Stomach (tissue), 9 donors: ENCODE measurements around the gene NELL1. TPM values are rescaled to one million over a fixed set of nuclear protein-coding genes. Genes with fewer than 3 reads are reported as not detected.

Experiments
- DNase-seq, 2 donors: peaks; one replicate each; pipeline versions ENCODE4 v3.0.0 to v3.0.0-alpha.2; 2013 to 2019
- H3K27ac ChIP-seq, 5 donors: fragments of 200-600 bp in 4 of 5; sonication (generic) in 4 of 5; one replicate each; pipeline ENCODE4 v1.5.1; 2013 to 2019; ENCODE audit warnings: mild to moderate bottlenecking in 1 of 5, moderate library complexity in 1 of 5
- H3K27me3 ChIP-seq, 3 donors: fragments of 200-600 bp; sonication (generic); one replicate each; pipeline ENCODE4 v1.5.1; 2017 to 2019; ENCODE audit warnings: mixed run types in 1 of 3
- H3K36me3 ChIP-seq, 4 donors: fragments of 200-600 bp; sonication (generic); 1 replicate in 3 of 4; 2 replicates in 1 of 4; pipeline ENCODE4 v1.5.1; 2016 to 2019
- H3K4me1 ChIP-seq, 4 donors: fragments of 200-600 bp; sonication (generic); one replicate each; pipeline ENCODE4 v1.5.1; 2016 to 2019
- H3K4me3 ChIP-seq, 4 donors: fragments of 200-600 bp; sonication (generic) in 3 of 4; one replicate each; pipeline ENCODE4 v1.5.1; 2016 to 2019; ENCODE audit warnings: mild to moderate bottlenecking in 1 of 4
- H3K9me3 ChIP-seq, 4 donors: fragments of 200-600 bp; sonication (generic); one replicate each; pipeline ENCODE4 v1.5.1; 2016 to 2019
- CTCF ChIP-seq, 7 experiments: fragments of 450-650 bp in 4 of 7; fragments of 200-600 bp in 3 of 7; sonication (generic) in 3 of 7; IDR thresholded peaks; one replicate each; pipeline ENCODE4 v1.5.1; 2016 to 2019; ENCODE audit warnings: antibody characterized with exemption in 7 of 7, control low read depth in 2 of 7, mild to moderate bottlenecking in 1 of 7
- EP300 ChIP-seq: sonication (generic); formaldehyde crosslinking; IDR thresholded peaks from one replicate; pipeline ENCODE4 v1.6.1; 2017; ENCODE audit warnings: antibody characterized with exemption
- POLR2A ChIP-seq, 4 donors: fragments of 450-650 bp; IDR thresholded peaks; one replicate each; pipeline ENCODE4 v1.6.1; 2016; ENCODE audit warnings: antibody characterized with exemption in 4 of 4, control low read depth in 2 of 4, mild to moderate bottlenecking in 1 of 4, moderate library complexity in 1 of 4
- POLR2AphosphoS5 ChIP-seq, 3 donors: sonication (generic); formaldehyde crosslinking; IDR thresholded peaks; one replicate each; pipeline ENCODE4 v1.6.1; 2016; ENCODE audit warnings: antibody characterized with exemption in 3 of 3
- WGBS, 5 donors: extraction: QIAGEN DNeasy Blood & Tissue Kit in 3 of 5; methylation state at CpG; one replicate each; pipeline versions ENCODE4 v1.1.5 to v1.1.7; 2013 to 2018; 5-methylcytosine and 5-hydroxymethylcytosine counted together
- intact Hi-C: fragments of 100-400 bp; cut with DNase I; formaldehyde crosslinking; loops from one replicate; pipeline ENCODE4 v1.15.1; 2023; ENCODE audit warnings: low total_unique reads
- polyA plus RNA-seq, 3 donors: library from polyadenylated mRNA; stranded (reverse); fragments of 200-250 nt; gene quantifications; one replicate each; pipeline ENCODE4 v1.2.3, GENCODE V29; 2013
- total RNA-seq, 5 donors: library from RNA; depleted of rRNA; stranded (reverse); fragments of >200 nt; gene quantifications; one replicate each; pipeline versions ENCODE4 v1.1.0 to v1.2.3, GENCODE V29; 2014 to 2016
- donor health status: healthy with polysubstance abuse.
- donor health status: Bipolar disorder and iron deficiency.
- donor health status: healthy.

The NELL1 gene
- total and polyA plus RNA-seq, 8 donors: 0.05 to 15.4 (median 2.7) TPM; not detected in 5

GRCh38 chr11:20647976-20648565 is 21.3 kb upstream of the NELL1 start:
- Histone ChIP-seq H3K27me3 (peaks cover 0 to 6% (median 0%) of the 10 kb centered on the region in 3 donors), H3K27ac (no peak overlapping the region), H3K4me3 (no peak overlapping the region), H3K36me3 (no peaks in the 10 kb centered on the region), H3K4me1 (no peaks in the 10 kb centered on the region), H3K9me3 (no peaks in the 10 kb centered on the region)
- DNase-seq: peak; percentile 36 to 78
- intact Hi-C loops: no loop called here
- WGBS, 5 donors: 35 to 44% (median 38%) methylated on average over 4 of the region's 4 CpGs
- TF ChIP-seq CTCF (IDR thresholded peaks at IDR 0.05) (peak in 5 of 7 experiments; percentile 77 to 93 (median 85)), POLR2A (IDR thresholded peaks at IDR 0.05) (no peak), POLR2AphosphoS5 (IDR thresholded peaks at IDR 0.05) (no peak), EP300 (no peak)

DNA sequence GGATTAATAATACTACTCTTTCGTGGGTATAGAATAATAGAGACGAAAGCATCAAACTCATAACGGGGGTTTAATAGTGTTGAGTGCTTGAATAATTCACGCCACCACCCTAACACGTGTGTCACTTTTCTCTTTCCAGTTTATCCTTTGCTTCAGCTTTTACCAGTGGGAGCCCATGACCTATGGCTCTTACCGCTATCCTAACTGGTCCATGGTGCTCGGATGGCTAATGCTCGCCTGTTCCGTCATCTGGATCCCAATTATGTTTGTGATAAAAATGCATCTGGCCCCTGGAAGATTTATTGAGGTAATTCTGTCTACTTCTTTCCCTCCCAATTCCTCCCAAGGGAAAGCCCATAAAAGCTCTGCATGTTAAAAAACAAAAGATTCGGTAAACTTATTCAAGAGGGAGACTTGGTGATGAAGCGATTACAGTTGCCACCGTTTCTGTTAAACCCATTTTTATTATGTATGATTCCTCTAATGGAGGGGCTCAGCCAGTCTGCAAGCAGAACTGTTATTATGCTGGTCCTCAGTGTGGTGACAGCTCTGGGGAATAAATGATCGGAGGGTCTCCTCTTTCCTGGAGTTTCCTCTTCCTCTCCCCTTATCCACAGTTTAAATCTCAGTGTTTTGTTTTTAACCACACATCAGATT is 17.1 kb upstream of the NELL1 start:
- DNase-seq: no peak
- H3K36me3 ChIP-seq: no peaks in the 10 kb centered on the region
- no peak overlapping the region for H3K27ac ChIP-seq
- WGBS, 5 donors: 81 to 85% (median 83%) methylated on average over 13 of the region's 13 CpGs
- H3K4me1 ChIP-seq: no peaks in the 10 kb centered on the region
- H3K9me3 ChIP-seq: no peaks in the 10 kb centered on the region
- intact Hi-C loops: no loop called here
- H3K4me3 ChIP-seq: no peak overlapping the region
- H3K27me3 ChIP-seq: peaks cover 0 to 7% (median 0%) of the 10 kb centered on the region in 3 donors
- TF ChIP-seq POLR2A (IDR thresholded peaks at IDR 0.05): no peak
- no peak for TF ChIP-seq EP300
- no peak for TF ChIP-seq POLR2AphosphoS5 (IDR thresholded peaks at IDR 0.05)
- TF ChIP-seq CTCF (IDR thresholded peaks at IDR 0.05): no peak

DNA sequence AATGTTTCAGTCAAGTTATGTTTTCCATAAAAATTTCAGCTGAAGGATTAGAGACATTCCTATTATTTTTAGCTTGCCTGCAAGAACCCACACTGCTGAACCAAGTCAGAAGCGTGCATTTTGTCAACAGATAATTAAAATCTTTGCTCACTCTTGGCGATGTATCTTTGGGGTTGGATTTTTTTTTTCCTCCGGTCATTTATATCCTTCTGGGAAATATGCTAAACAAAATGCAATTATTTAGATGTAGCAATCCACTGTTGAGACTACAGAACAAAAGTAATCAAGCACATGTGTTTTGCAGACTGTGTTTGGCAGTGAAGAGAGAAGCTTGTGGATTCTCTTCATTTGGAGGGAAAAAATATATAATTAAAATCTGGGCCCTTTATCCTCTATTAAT is 15.3 kb upstream of the NELL1 start:
- DNase-seq: peak in 1 of 2 donors; percentile 51
- H3K9me3 ChIP-seq: no peaks in the 10 kb centered on the region
- 64 to 82% (median 72%) methylated on average over 3 of the region's 3 CpGs for WGBS, 5 donors
- H3K4me1 ChIP-seq: no peaks in the 10 kb centered on the region
- TF ChIP-seq POLR2AphosphoS5 (IDR thresholded peaks at IDR 0.05): no peak
- no peak for TF ChIP-seq CTCF (IDR thresholded peaks at IDR 0.05)
- TF ChIP-seq EP300: no peak
- no peak for TF ChIP-seq POLR2A (IDR thresholded peaks at IDR 0.05)
- H3K27me3 ChIP-seq: peaks cover 0 to 7% (median 0%) of the 10 kb centered on the region in 3 donors
- no peak overlapping the region for H3K4me3 ChIP-seq
- intact Hi-C loops: no loop called here
- H3K27ac ChIP-seq: no peak overlapping the region
- no peaks in the 10 kb centered on the region for H3K36me3 ChIP-seq

DNA sequence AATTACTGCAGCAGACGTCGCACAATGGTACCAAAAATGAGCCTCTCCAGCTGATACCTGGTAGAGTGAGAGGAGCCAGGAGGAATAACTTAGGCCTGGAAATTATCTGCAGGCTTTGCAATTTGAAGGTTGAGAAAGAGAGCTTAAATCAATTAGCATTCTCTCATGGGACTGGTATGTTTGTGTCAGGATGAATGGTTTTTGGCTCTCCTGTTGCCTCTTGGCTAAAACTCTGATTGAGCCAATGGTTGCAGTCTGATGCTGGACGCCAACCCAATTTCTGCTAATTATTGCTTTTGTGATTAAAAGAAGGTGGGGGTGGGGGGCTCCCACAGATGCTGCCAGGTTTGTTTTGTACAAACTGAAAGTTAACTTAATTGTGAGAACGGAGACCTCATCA is 12.5 kb upstream of the NELL1 start:
- H3K36me3 ChIP-seq: no peaks in the 10 kb centered on the region
- peak in 1 of 2 donors; percentile 5 for DNase-seq
- whole genome bisulfite sequencing, 5 donors: 88 to 92% (median 89%) methylated on average over 4 of the region's 4 CpGs
- TF ChIP-seq POLR2A (IDR thresholded peaks at IDR 0.05): no peak
- no peak for TF ChIP-seq EP300
- TF ChIP-seq POLR2AphosphoS5 (IDR thresholded peaks at IDR 0.05): no peak
- no peak for TF ChIP-seq CTCF (IDR thresholded peaks at IDR 0.05)
- H3K27ac ChIP-seq: no peak overlapping the region
- intact Hi-C loops: no loop called here
- H3K9me3 ChIP-seq: peaks cover 0 to 3% (median 0%) of the 10 kb centered on the region in 4 donors
- H3K4me3 ChIP-seq: no peak overlapping the region
- H3K4me1 ChIP-seq: no peaks in the 10 kb centered on the region
- H3K27me3 ChIP-seq: peaks cover 0 to 7% (median 0%) of the 10 kb centered on the region in 3 donors
